ENCODE data around the gene SPECC1L.
"Not testable (repeated sequence)": the region's sequence is repeated elsewhere in the genome, so short reads cannot be mapped to it uniquely, and the experiment has no call there.

The SPECC1L gene

GRCh38 chr22:24284747-24285203 is 14.1 kb downstream of the SPECC1L start:
- peak; percentile 44 for DNase-seq (ENCODE audit: low spot score)

GRCh38 chr22:24285245-24285644 is 14.6 kb downstream of the SPECC1L start:
- DNase-seq (ENCODE audit: low spot score), result no peak

GRCh38 chr22:24287212-24287611 is 16.6 kb downstream of the SPECC1L start:
- not testable (repeated sequence) for DNase-seq (ENCODE audit: low spot score)

GRCh38 chr22:24287801-24288200 is 17.2 kb downstream of the SPECC1L start:
- DNase-seq (ENCODE audit: low spot score), result not testable (repeated sequence)

- peak; percentile 46 for DNase-seq (ENCODE audit: low spot score)
Measured at GRCh38 chr22:24289114-24289513, 18.5 kb downstream of the SPECC1L start.

GRCh38 chr22:24289741-24290163 is 19.1 kb downstream of the SPECC1L start:
- DNase-seq (ENCODE audit: low spot score), result peak; percentile 41

GRCh38 chr22:24290459-24290858 is 19.8 kb downstream of the SPECC1L start:
- DNase-seq (ENCODE audit: low spot score), result no peak

- DNase-seq (ENCODE audit: low spot score), result no peak
Measured at GRCh38 chr22:24291515-24292201, 21.0 kb downstream of the SPECC1L start.

GRCh38 chr22:24292202-24292830 is 21.7 kb downstream of the SPECC1L start:
- DNase-seq (ENCODE audit: low spot score), result not testable (repeated sequence)

GRCh38 chr22:24294913-24295312 is 24.3 kb downstream of the SPECC1L start:
- DNase-seq (ENCODE audit: low spot score), result not testable (repeated sequence)

GRCh38 chr22:24298497-24299155 is 28.0 kb downstream of the SPECC1L start:
- not testable (repeated sequence) for DNase-seq (ENCODE audit: low spot score)

- DNase-seq (ENCODE audit: low spot score), result not testable (repeated sequence)
Measured at GRCh38 chr22:24300522-24300921, 29.9 kb downstream of the SPECC1L start.

- DNase-seq (ENCODE audit: low spot score), result no peak
Measured at GRCh38 chr22:24302591-24302990, 32.0 kb downstream of the SPECC1L start.

- DNase-seq (ENCODE audit: low spot score), result peak; percentile 72
Measured at GRCh38 chr22:24303007-24303406, 32.4 kb downstream of the SPECC1L start.

- DNase-seq (ENCODE audit: low spot score), result peak; percentile 78
Measured at GRCh38 chr22:24304062-24304675, 33.5 kb downstream of the SPECC1L start.

- DNase-seq (ENCODE audit: low spot score), result no peak
Measured at GRCh38 chr22:24305260-24305692, 34.6 kb downstream of the SPECC1L start.

GRCh38 chr22:24310969-24311368 is 40.3 kb downstream of the SPECC1L start:
- no peak for DNase-seq (ENCODE audit: low spot score)

GRCh38 chr22:24315367-24315966 is 44.8 kb downstream of the SPECC1L start:
- DNase-seq (ENCODE audit: low spot score), result no peak

GRCh38 chr22:24316264-24316663 is 45.6 kb downstream of the SPECC1L start:
- not testable (repeated sequence) for DNase-seq (ENCODE audit: low spot score)

GRCh38 chr22:24317511-24317910 is 46.9 kb downstream of the SPECC1L start:
- DNase-seq (ENCODE audit: low spot score), result not testable (repeated sequence)

GRCh38 chr22:24319451-24319850 is 48.8 kb downstream of the SPECC1L start:
- no peak for DNase-seq (ENCODE audit: low spot score)

GRCh38 chr22:24321999-24322398 is 51.4 kb downstream of the SPECC1L start:
- no peak for DNase-seq (ENCODE audit: low spot score)
